RWPE2 (cell line): ENCODE measurements around the gene NECAB3.

Experiments used
- ATAC-seq: fragments of 200-7000 bp; cut with Tn5 transposase; 3 replicates; pipeline ENCODE4 v1.9.1; 2021; ENCODE audit warnings: low read depth
- DNase-seq: peaks from one replicate; pipeline ENCODE4 v3.0.0-alpha.2; 2020; ENCODE audit warnings: low spot score
- H3K27ac ChIP-seq: fragments of 450-650 bp; 2 replicates; pipeline ENCODE4 v1.5.1; 2017; ENCODE audit warnings: mild to moderate bottlenecking; ENCODE audit not compliant: poor library complexity, severe bottlenecking
- H3K27me3 ChIP-seq: fragments of 250-450 bp; sonication (Bioruptor Pico); 2 replicates; pipeline ENCODE4 v1.5.1; 2021; ENCODE audit warnings: mild to moderate bottlenecking, moderate library complexity; ENCODE audit not compliant: insufficient read depth, poor library complexity, severe bottlenecking
- H3K36me3 ChIP-seq: fragments of 250-450 bp; sonication (Bioruptor Pico); 2 replicates; pipeline ENCODE4 v1.5.1; 2020; ENCODE audit warnings: low read depth, mild to moderate bottlenecking, moderate library complexity
- H3K4me1 ChIP-seq: fragments of 250-450 bp; sonication (Bioruptor Pico); 2 replicates; pipeline ENCODE4 v1.5.1; 2021; ENCODE audit warnings: mild to moderate bottlenecking, moderate library complexity; ENCODE audit not compliant: insufficient read depth, poor library complexity, severe bottlenecking
- H3K4me3 ChIP-seq: fragments of 250-450 bp; sonication (Bioruptor Pico); 2 replicates; pipeline ENCODE4 v1.5.1; 2021; ENCODE audit warnings: mild to moderate bottlenecking, moderate library complexity; ENCODE audit not compliant: severe bottlenecking
- H3K9me3 ChIP-seq: fragments of 250-450 bp; sonication (Bioruptor Pico); 2 replicates; pipeline ENCODE4 v1.5.1; 2021; ENCODE audit warnings: mild to moderate bottlenecking, moderate library complexity; ENCODE audit not compliant: severe bottlenecking
- CTCF ChIP-seq: fragments of 450-650 bp; IDR thresholded peaks from one replicate; pipeline ENCODE4 v1.5.1; 2017; ENCODE audit warnings: mild to moderate bottlenecking, moderate library complexity; ENCODE audit not compliant: poor library complexity, severe bottlenecking

The NECAB3 gene

DNA sequence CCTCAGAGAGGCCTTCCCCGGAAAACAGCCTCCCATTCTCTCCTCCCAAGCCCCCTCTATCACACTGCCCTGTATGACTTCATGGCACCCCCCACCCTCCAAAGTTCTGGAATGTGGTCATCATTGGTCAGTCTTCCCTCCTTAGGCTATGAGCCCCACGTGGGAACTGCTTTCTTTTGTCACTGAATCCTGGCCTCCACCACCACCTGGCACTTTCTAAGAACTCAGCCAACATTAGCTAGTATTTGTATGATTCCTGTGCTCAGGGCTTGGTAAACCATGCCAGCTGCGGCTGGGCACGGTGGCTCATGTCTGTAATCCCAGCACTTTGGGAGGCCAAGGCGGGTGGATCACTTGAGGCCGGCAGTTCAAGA lies 20.4 kb upstream of the NECAB3 start:
- no peaks in the 10 kb centered on the region for H3K27me3 ChIP-seq
- ATAC-seq (no peak), DNase-seq (no peak)
- no peak overlapping the region for H3K4me3 ChIP-seq
- H3K4me1 ChIP-seq: no peaks in the 10 kb centered on the region
- no peak for TF ChIP-seq CTCF
- H3K36me3 ChIP-seq: no peaks in the 10 kb centered on the region
- peaks cover 6% of the 10 kb centered on the region for H3K9me3 ChIP-seq
- H3K27ac ChIP-seq: no peak overlapping the region

GRCh38 chr20:33693741-33694638 lies 19.8 kb upstream of the NECAB3 start:
- no peaks in the 10 kb centered on the region for H3K4me1 ChIP-seq
- H3K36me3 ChIP-seq: no peaks in the 10 kb centered on the region
- ATAC-seq: 0 out of 3 replicates have a peak, but pooled peaks have one; percentile 17
- DNase-seq: no peak
- H3K27me3 ChIP-seq: no peaks in the 10 kb centered on the region
- no peak overlapping the region for H3K4me3 ChIP-seq
- peaks cover 6% of the 10 kb centered on the region for H3K9me3 ChIP-seq
- no peak for TF ChIP-seq CTCF
- no peak overlapping the region for H3K27ac ChIP-seq

DNA sequence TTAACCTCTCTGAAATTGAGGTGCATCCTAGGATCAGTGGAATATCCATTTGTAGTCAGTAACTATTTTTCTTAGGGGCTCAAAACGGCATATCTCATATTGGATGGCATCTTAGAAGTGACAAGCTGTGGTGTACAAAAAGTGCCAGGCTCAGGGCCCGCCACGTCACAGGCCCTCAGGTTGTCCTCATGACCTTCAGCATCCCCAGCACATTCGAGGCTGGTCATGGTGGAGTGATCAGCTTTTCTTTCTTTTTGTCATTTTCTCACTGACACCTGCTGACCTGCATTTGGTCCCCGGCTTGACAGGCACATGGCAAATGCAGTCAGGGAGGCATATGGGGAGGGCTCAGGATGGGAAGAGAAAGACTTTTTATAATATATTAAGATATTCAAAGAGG lies 19.1 kb upstream of the NECAB3 start:
- TF ChIP-seq CTCF: no peak
- Histone ChIP-seq H3K27ac (no peak overlapping the region), H3K9me3 (peaks cover 3% of the 10 kb centered on the region), H3K36me3 (no peaks in the 10 kb centered on the region), H3K4me1 (no peaks in the 10 kb centered on the region), H3K27me3 (no peaks in the 10 kb centered on the region), H3K4me3 (no peak overlapping the region)
- ATAC-seq (no peak), DNase-seq (no peak)

DNA sequence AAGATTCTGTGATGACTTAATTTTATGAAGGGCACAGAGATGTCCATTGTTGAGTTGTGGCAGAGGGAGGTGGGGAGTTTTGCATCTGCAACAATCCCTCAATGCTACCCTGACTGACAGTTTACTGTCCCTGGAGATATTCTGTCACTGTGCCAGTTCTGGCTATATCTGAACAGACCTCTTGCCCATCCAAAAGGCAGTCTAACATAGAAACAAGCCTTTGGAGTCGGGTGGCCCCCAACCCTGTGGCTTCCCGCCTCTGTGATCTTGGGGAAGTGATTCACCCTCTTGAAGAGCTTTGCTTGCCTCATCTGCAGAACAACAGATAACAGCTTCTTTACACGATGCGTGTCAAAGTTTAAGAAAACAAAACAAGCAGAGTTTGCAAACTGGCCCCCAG lies 15.7 kb upstream of the NECAB3 start:
- Histone ChIP-seq H3K27me3 (no peaks in the 10 kb centered on the region), H3K4me1 (peaks cover 7% of the 10 kb centered on the region), H3K27ac (no peak overlapping the region), H3K36me3 (no peaks in the 10 kb centered on the region), H3K4me3 (no peak overlapping the region), H3K9me3 (no peaks in the 10 kb centered on the region)
- DNase-seq: no peak
- no peak for ATAC-seq
- TF ChIP-seq CTCF: no peak

DNA sequence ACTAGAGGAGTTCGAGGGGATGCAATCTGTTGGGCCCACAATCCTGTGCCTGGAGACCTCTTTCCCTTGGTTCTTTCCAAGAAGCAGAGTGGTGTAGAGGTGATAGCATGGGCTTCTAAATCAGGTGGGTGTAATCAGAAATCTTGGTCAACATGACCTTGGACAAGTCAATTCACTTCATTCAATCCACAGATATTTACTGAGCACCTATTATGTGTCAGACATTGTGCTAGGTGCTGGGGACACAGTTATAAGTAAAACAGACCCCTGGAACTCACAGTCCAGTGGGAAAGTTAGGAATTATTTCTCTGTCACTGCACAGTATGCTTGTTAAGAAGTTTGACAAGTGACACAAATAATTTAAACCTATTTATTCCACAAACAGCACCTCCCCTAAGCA lies 15.3 kb upstream of the NECAB3 start:
- H3K4me3 ChIP-seq: no peak overlapping the region
- no peaks in the 10 kb centered on the region for H3K9me3 ChIP-seq
- peaks cover 12% of the 10 kb centered on the region for H3K4me1 ChIP-seq
- TF ChIP-seq CTCF: no peak
- no peaks in the 10 kb centered on the region; the same call in 1 of the 2 replicates for H3K36me3 ChIP-seq
- DNase-seq (no peak), ATAC-seq (no peak)
- H3K27me3 ChIP-seq: no peaks in the 10 kb centered on the region
- H3K27ac ChIP-seq: no peak overlapping the region
